Thymus (tissue), 11 donors: ENCODE data around the gene UGGT2. TPM values are rescaled to one million over a fixed set of nuclear protein-coding genes. Genes with fewer than 3 reads are reported as not detected.
"Not testable (repeated sequence)": the region's sequence is repeated elsewhere in the genome, so short reads cannot be mapped to it uniquely, and the experiment has no call there.

Experiments used
- DNase-seq, 9 donors: peaks; one replicate each; pipeline ENCODE4 v3.0.0-alpha.2; 2013; ENCODE audit warnings: low spot score in 9 of 9, low read depth in 6 of 9, missing footprints in 1 of 9
- H3K27ac ChIP-seq, 2 donors: one replicate each; pipeline ENCODE4 v1.5.1; 2013; ENCODE audit warnings: control low read depth in 1 of 2, low read depth in 1 of 2, low read length in 1 of 2, mild to moderate bottlenecking in 1 of 2, moderate library complexity in 1 of 2
- H3K27me3 ChIP-seq, 2 donors: one replicate each; pipeline ENCODE4 v1.5.1; 2013; ENCODE audit warnings: low read length in 1 of 2; ENCODE audit not compliant: control insufficient read depth in 2 of 2, insufficient read depth in 1 of 2
- H3K36me3 ChIP-seq, 2 donors: one replicate each; pipeline ENCODE4 v1.5.1; 2013; ENCODE audit warnings: low read length in 1 of 2, mild to moderate bottlenecking in 1 of 2, moderate library complexity in 1 of 2; ENCODE audit not compliant: control insufficient read depth in 2 of 2, insufficient read depth in 2 of 2
- H3K4me1 ChIP-seq, 2 donors: one replicate each; pipeline ENCODE4 v1.5.1; 2013; ENCODE audit warnings: low read length in 2 of 2; ENCODE audit not compliant: control insufficient read depth in 2 of 2, insufficient read depth in 2 of 2
- H3K4me3 ChIP-seq, 2 donors: one replicate each; pipeline ENCODE4 v1.5.1; 2013; ENCODE audit warnings: low read length in 2 of 2, control low read depth in 1 of 2, mild to moderate bottlenecking in 1 of 2
- H3K9me3 ChIP-seq, 2 donors: one replicate each; pipeline ENCODE4 v1.5.1; 2013; ENCODE audit warnings: low read length in 1 of 2, mild to moderate bottlenecking in 1 of 2; ENCODE audit not compliant: control insufficient read depth in 2 of 2, insufficient read depth in 1 of 2
- WGBS: extraction: QIAGEN DNeasy Blood & Tissue Kit; methylation state at CpG from one replicate; pipeline ENCODE4 v1.1.7; 2013; 5-methylcytosine and 5-hydroxymethylcytosine counted together
- polyA plus RNA-seq: library from polyadenylated mRNA; stranded (reverse); fragments of 200-250 nt; gene quantifications from one replicate; pipeline ENCODE4 v1.2.3, GENCODE V29; 2013
- total RNA-seq: library from RNA; stranded (reverse); fragments of 120-200 nt; gene quantifications from one replicate; pipeline ENCODE4 v1.2.4, GENCODE V29; 2013
- donor health status: healthy.

The UGGT2 gene
- total and polyA plus RNA-seq, 2 donors = 6.4 to 6.8 TPM

DNA sequence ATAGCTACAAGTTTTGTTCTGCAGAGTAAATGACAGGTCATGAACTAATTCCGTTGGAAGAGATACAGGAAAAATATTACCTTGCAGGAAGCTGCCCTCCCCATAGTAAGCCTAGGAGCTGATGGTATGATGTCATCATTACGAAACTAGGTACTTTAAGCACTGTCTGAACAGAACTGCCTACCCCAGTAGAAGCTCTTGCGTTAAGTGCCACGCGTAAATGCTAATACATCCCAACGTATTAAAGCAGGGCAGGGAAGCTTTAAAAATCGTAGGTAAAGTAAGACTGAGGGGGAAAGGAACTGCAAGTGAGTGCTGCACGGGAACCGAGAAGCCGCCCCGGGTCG lies 572 bp downstream of the UGGT2 start:
- H3K9me3 ChIP-seq = no peaks in the 10 kb centered on the region
- H3K27ac ChIP-seq = no peak overlapping the region
- peak overlapping the region; percentile 34 to 42 for H3K4me3 ChIP-seq
- H3K4me1 ChIP-seq = no peaks in the 10 kb centered on the region
- DNase-seq = no peak
- H3K36me3 ChIP-seq = no peaks in the 10 kb centered on the region
- H3K27me3 ChIP-seq = peaks cover 12 to 26% of the 10 kb centered on the region in 2 donors
- WGBS = 5% methylated on average over 12 of the region's 12 CpGs

DNA sequence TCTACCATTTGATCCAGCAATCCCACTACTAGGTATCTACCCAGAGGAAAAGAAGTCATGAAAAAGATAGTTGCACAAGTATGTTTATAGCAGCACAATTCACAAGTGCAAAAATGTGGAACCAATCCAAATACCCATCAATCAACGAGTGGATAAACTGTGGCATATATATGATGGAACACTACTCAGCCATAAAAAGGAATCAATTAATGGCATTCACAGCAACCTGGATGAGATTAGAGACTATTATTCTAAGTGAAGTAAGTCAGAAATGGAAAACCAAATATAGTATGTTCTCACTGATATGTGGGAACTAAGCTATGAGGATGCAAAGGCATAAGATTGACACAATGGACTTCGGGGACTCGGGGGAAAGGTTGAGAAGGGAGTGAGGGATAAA lies 1.3 kb downstream of the UGGT2 start:
- not testable (repeated sequence) for H3K4me3 ChIP-seq, H3K36me3 ChIP-seq, H3K9me3 ChIP-seq, DNase-seq, H3K27ac ChIP-seq, H3K4me1 ChIP-seq
- WGBS = 97% methylated on average over 3 of the region's 3 CpGs
- H3K27me3 ChIP-seq = peaks cover 12 to 26% of the 10 kb centered on the region in 2 donors

GRCh38 chr13:96051491-96051890 lies 1.7 kb downstream of the UGGT2 start:
- H3K4me3 ChIP-seq = not testable (repeated sequence)

DNA sequence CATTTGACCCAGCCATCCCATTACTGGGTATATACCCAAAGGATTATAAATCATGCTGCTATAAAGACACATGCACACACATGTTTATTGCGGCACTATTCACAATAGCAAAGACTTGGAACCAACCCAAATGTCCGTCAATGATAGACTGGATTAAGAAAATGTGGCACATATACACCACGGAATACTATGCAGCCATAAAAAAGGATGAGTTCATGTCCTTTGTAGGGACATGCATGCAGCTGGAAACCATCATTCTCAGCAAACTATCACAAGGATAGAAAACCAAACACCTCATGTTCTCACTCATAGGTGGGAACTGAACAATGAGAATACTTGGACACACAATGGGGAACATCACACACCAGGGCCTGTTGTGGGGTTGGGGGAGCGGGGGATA lies 2.2 kb downstream of the UGGT2 start:
- not testable (repeated sequence) for DNase-seq, H3K36me3 ChIP-seq, H3K9me3 ChIP-seq, H3K4me1 ChIP-seq, H3K4me3 ChIP-seq, H3K27ac ChIP-seq
- WGBS = 80% methylated on average over 4 of the region's 4 CpGs
- H3K27me3 ChIP-seq = peaks cover 12 to 26% of the 10 kb centered on the region in 2 donors

More at GRCh38 chr13:96051491-96051890, 1.7 kb downstream of the UGGT2 start:
- not testable (repeated sequence) for DNase-seq, H3K36me3 ChIP-seq, H3K4me1 ChIP-seq, H3K27ac ChIP-seq, H3K9me3 ChIP-seq
- H3K27me3 ChIP-seq = peaks cover 12 to 26% of the 10 kb centered on the region in 2 donors
- 97% methylated on average over 5 of the region's 5 CpGs for WGBS

GRCh38 chr13:96046449-96047126 lies 6.6 kb downstream of the UGGT2 start:
- not testable (repeated sequence) for H3K9me3 ChIP-seq, H3K4me3 ChIP-seq, H3K27ac ChIP-seq, H3K27me3 ChIP-seq, DNase-seq, H3K36me3 ChIP-seq, H3K4me1 ChIP-seq
- 97% methylated on average over 16 of the region's 16 CpGs for WGBS

GRCh38 chr13:96044238-96044637 lies 9.0 kb downstream of the UGGT2 start:
- Histone ChIP-seq H3K4me1 (no peaks in the 10 kb centered on the region), H3K36me3 (no peaks in the 10 kb centered on the region), H3K27me3 (no peaks in the 10 kb centered on the region), H3K9me3 (peaks cover 0 to 8% of the 10 kb centered on the region in 2 donors), H3K4me3 (no peak overlapping the region), H3K27ac (no peak overlapping the region)
- 96% methylated on average over 1 of the region's 1 CpG for WGBS
- no peak for DNase-seq

DNA sequence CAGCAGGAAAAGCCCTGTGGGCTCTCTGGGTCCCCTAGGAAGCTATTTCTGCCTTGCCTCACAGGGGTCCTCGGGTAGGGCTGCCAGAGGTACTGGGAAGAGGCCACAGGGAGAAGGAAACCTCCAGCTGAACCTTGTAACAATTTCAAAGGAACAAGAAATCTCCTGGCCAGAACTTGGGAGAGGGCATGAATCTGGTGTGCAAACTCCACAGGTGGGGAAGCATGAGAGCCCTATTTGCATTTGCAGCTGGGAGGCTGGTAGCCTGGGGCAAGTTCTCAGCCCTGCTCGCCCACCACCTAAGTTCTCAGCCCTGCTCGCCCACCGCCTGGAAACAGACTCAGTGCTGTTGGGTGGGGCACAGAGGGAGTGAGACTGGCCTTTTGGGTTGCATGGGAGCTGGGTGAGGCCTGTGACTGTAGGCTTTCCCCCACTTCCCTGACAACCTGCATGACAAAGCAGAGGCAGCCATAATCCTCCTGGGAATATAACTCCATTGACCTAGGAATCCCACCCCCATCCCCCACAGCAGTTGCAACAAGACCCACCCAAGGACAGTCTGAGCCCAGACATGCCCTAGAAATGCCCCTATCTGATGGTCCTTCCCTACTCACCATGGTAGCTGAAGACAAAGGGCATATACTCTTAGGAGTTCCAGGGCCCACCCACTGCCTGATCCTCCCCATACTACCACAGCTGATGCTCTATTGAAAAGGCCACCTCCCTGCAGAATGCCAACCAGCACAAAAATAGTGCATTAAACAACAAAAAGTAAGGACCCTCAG lies 11.7 kb downstream of the UGGT2 start:
- no peak overlapping the region for H3K4me3 ChIP-seq
- H3K27ac ChIP-seq = no peak overlapping the region
- peaks cover 0 to 2% of the 10 kb centered on the region in 2 donors for H3K9me3 ChIP-seq
- H3K36me3 ChIP-seq = no peaks in the 10 kb centered on the region
- H3K4me1 ChIP-seq = no peaks in the 10 kb centered on the region
- 93% methylated on average over 4 of the region's 4 CpGs for WGBS
- no peaks in the 10 kb centered on the region for H3K27me3 ChIP-seq
- no peak for DNase-seq

GRCh38 chr13:96036515-96036914 lies 16.7 kb downstream of the UGGT2 start:
- H3K36me3 ChIP-seq = no peaks in the 10 kb centered on the region
- 94% methylated on average over 1 of the region's 1 CpG for WGBS
- peaks cover 0 to 18% of the 10 kb centered on the region in 2 donors for H3K9me3 ChIP-seq
- H3K27ac ChIP-seq = no peak overlapping the region
- H3K4me1 ChIP-seq = no peaks in the 10 kb centered on the region
- H3K4me3 ChIP-seq = no peak overlapping the region
- no peak for DNase-seq
- no peaks in the 10 kb centered on the region for H3K27me3 ChIP-seq

- peaks cover 0 to 18% of the 10 kb centered on the region in 2 donors for H3K9me3 ChIP-seq
- DNase-seq = no peak
- no peak overlapping the region for H3K4me3 ChIP-seq
- 96% methylated on average over 10 of the region's 10 CpGs for WGBS
- no peaks in the 10 kb centered on the region for H3K27me3 ChIP-seq
- H3K27ac ChIP-seq = no peak overlapping the region
- H3K36me3 ChIP-seq = no peaks in the 10 kb centered on the region
- H3K4me1 ChIP-seq = no peaks in the 10 kb centered on the region
Measured at GRCh38 chr13:96034662-96035061, 18.5 kb downstream of the UGGT2 start.
